Right atrium auricular region (tissue), 2 donors: ENCODE results near the gene NT5M. TPM values are rescaled to one million over a fixed set of nuclear protein-coding genes. Genes with fewer than 3 reads are reported as not detected.

Experiments used
- DNase-seq: peaks from one replicate; pipeline ENCODE4 v3.0.0-alpha.2; 2019; ENCODE audit warnings: low spot score
- H3K27ac ChIP-seq, 2 donors: fragments of 200-600 bp; sonication (generic); 1 replicate in 1 of 2; 2 replicates in 1 of 2; pipeline ENCODE4 v1.5.1; 2016 to 2019
- H3K27me3 ChIP-seq, 2 donors: fragments of 200-600 bp; sonication (generic); one replicate each; pipeline versions ENCODE4 v1.5.1 to v1.6.0; 2017 to 2019
- H3K36me3 ChIP-seq: fragments of 200-600 bp; sonication (generic); one replicate; pipeline ENCODE4 v1.5.1; 2016
- H3K4me1 ChIP-seq, 2 donors: fragments of 200-600 bp; sonication (generic); one replicate each; pipeline versions ENCODE4 v1.5.1 to v1.6.0; 2017 to 2019
- H3K4me3 ChIP-seq, 2 donors: fragments of 200-600 bp; sonication (generic); 1 replicate in 1 of 2; 2 replicates in 1 of 2; pipeline ENCODE4 v1.5.1; 2017 to 2019; ENCODE audit warnings: mild to moderate bottlenecking in 1 of 2, moderate library complexity in 1 of 2
- H3K9me3 ChIP-seq, 2 donors: fragments of 200-600 bp; sonication (generic); one replicate each; pipeline ENCODE4 v1.5.1; 2019
- total RNA-seq, 2 donors: library from RNA; depleted of rRNA; stranded (reverse); fragments of >200 nt; gene quantifications; one replicate each; pipeline ENCODE4 v1.1.0, GENCODE V29; 2016
- TF ChIP-seq, protein P1 (sequence below), 2 donors: fragments of 200-600 bp; sonication (generic); IDR thresholded peaks; one replicate each; pipeline ENCODE4 v1.5.1; 2019; ENCODE audit warnings: antibody characterized with exemption in 2 of 2

NT5M gene
- total RNA-seq, 2 donors from 2014 or later = 4.3 to 6.7 TPM

DNA sequence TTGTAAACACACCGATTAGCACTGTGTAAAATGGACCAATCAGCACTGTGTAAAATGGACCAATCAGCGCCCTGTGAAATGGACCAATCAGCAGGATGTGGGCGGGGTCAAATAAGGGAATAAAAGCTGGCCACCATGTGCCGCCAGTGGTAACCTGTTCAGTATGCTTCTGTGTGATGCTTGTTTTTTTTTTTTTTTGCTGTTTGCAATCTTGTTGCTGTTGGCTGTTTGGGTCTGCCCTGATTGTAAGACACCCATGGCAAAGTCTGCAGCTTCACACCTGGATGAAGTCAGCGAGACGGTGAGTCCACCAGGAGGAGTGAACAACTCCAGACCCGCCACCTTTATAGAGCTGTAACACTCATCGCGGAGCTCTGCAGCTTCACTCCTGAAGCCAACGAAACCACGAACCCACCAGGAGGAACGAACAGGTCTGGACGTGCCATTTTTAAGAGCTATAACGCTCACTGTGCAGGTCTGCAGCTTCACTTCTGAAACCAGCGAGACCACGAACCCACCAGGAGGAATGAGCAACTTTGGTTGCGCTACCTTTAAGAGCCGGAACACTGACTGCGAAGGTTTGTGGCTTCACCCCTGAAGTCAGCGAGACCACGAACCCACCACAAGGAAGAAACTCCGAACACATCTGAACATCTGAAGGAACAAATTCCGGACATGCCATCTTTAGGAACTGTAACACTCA is 88.6 kb downstream of the NT5M start:
- no peak for DNase-seq
- H3K36me3 ChIP-seq = no peaks in the 10 kb centered on the region
- H3K4me3 ChIP-seq = no peak overlapping the region
- TF ChIP-seq, protein P1, sequence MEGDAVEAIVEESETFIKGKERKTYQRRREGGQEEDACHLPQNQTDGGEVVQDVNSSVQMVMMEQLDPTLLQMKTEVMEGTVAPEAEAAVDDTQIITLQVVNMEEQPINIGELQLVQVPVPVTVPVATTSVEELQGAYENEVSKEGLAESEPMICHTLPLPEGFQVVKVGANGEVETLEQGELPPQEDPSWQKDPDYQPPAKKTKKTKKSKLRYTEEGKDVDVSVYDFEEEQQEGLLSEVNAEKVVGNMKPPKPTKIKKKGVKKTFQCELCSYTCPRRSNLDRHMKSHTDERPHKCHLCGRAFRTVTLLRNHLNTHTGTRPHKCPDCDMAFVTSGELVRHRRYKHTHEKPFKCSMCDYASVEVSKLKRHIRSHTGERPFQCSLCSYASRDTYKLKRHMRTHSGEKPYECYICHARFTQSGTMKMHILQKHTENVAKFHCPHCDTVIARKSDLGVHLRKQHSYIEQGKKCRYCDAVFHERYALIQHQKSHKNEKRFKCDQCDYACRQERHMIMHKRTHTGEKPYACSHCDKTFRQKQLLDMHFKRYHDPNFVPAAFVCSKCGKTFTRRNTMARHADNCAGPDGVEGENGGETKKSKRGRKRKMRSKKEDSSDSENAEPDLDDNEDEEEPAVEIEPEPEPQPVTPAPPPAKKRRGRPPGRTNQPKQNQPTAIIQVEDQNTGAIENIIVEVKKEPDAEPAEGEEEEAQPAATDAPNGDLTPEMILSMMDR (IDR thresholded peaks at IDR 0.05) = no peak
- H3K9me3 ChIP-seq = no peaks in the 10 kb centered on the region
- no peaks in the 10 kb centered on the region for H3K27me3 ChIP-seq
- H3K4me1 ChIP-seq = no peaks in the 10 kb centered on the region
- no peak overlapping the region for H3K27ac ChIP-seq

DNA sequence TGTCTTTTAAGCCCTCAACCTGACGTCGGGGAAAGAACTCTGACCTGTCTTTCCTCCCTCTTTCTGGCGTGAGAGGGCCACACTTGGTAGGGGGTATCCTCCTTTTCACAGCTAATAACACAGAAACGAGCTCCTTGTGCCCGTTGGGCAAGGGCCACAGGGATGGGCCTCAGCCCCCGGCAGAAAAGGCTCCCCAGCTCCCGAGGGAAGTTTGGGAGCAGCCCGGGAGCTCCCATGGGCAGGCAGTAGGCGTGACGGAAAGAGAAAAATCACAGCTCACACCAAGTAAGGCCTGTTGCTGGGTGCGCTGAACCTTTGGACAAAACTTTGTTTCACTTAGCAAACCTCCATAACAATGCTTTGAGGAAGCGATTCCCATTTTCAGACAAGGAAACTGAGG is 90.8 kb downstream of the NT5M start:
- no peaks in the 10 kb centered on the region for H3K27me3 ChIP-seq
- DNase-seq = no peak
- no peak overlapping the region for H3K4me3 ChIP-seq
- peaks cover 0 to 11% of the 10 kb centered on the region in 2 donors for H3K4me1 ChIP-seq
- TF ChIP-seq, protein P1 (IDR thresholded peaks at IDR 0.05) = no peak
- H3K27ac ChIP-seq = no peak overlapping the region
- H3K36me3 ChIP-seq = no peaks in the 10 kb centered on the region
- H3K9me3 ChIP-seq = no peaks in the 10 kb centered on the region

GRCh38 chr17:17394494-17394893 is 91.3 kb downstream of the NT5M start:
- H3K27me3 ChIP-seq = no peaks in the 10 kb centered on the region
- DNase-seq = no peak
- peaks cover 0 to 13% of the 10 kb centered on the region in 2 donors for H3K4me1 ChIP-seq
- no peak overlapping the region for H3K27ac ChIP-seq
- H3K36me3 ChIP-seq = no peaks in the 10 kb centered on the region
- no peaks in the 10 kb centered on the region for H3K9me3 ChIP-seq
- no peak overlapping the region for H3K4me3 ChIP-seq
- TF ChIP-seq, protein P1 (IDR thresholded peaks at IDR 0.05) = no peak

GRCh38 chr17:17395246-17395802 is 92.2 kb downstream of the NT5M start:
- Histone ChIP-seq H3K27ac (no peak overlapping the region), H3K9me3 (no peaks in the 10 kb centered on the region), H3K4me1 (peaks cover 0 to 13% of the 10 kb centered on the region in 2 donors), H3K27me3 (no peaks in the 10 kb centered on the region), H3K4me3 (no peak overlapping the region), H3K36me3 (no peaks in the 10 kb centered on the region)
- peak; percentile 69 for DNase-seq
- TF ChIP-seq, protein P1 (IDR thresholded peaks at IDR 0.05) = no peak

- Histone ChIP-seq H3K4me1 (peaks cover 0 to 13% of the 10 kb centered on the region in 2 donors), H3K27ac (no peak overlapping the region), H3K36me3 (no peaks in the 10 kb centered on the region), H3K9me3 (no peaks in the 10 kb centered on the region), H3K27me3 (no peaks in the 10 kb centered on the region), H3K4me3 (no peak overlapping the region)
- DNase-seq = no peak
- TF ChIP-seq, protein P1 (IDR thresholded peaks at IDR 0.05) = no peak
Measured at GRCh38 chr17:17395885-17396284, 92.7 kb downstream of the NT5M start.

Other genes starting within 250 kb of the NT5M start
- gene PLD6, start 97.0 kb upstream of the NT5M start, total RNA-seq = 1 to 10 TPM; 3.1 to 6.8 TPM
- gene FLCN, start 66.2 kb upstream of the NT5M start, total RNA-seq = 10 to 100 TPM; 22.7 to 23.7 TPM
- gene COPS3, start 22.1 kb upstream of the NT5M start, total RNA-seq = 10 to 100 TPM; 46.0 to 65.5 TPM
- 10 to 100 TPM; 36.7 to 41.0 TPM for gene MED9, start 173.6 kb downstream of the NT5M start, total RNA-seq
- gene RASD1, start 193.0 kb downstream of the NT5M start, total RNA-seq = 100 to 1,000 TPM in 1 of 2 donors, 10 to 100 TPM in 1; 37.9 to 131 TPM